B cell (primary cell): ENCODE data around the gene STXBP6. TPM values are rescaled to one million over a fixed set of nuclear protein-coding genes. Genes with fewer than 3 reads are reported as not detected.

ENCODE experiments used
- ATAC-seq: fragments of 200-7000 bp; cut with Tn5 transposase; one replicate; pipeline ENCODE4 v1.10.0; 2021; ENCODE audit warnings: low read depth, mild to moderate bottlenecking, moderate number of reproducible peaks, moderate library complexity
- CTCF ChIA-PET: fragments of 350-600 bp; sonication (Branson Sonifier 250); formaldehyde crosslinking; loops from one replicate; lab custom pipeline; 2021; ENCODE audit warnings: antibody characterized with exemption, inconsistent platforms; lab: Charles Lee
- POLR2A ChIA-PET: fragments of 350-600 bp; sonication (Branson Sonifier 250); formaldehyde crosslinking; loops from one replicate; lab custom pipeline; 2021; ENCODE audit warnings: antibody characterized with exemption; lab: Charles Lee
- DNase-seq: peaks from one replicate; pipeline ENCODE4 v3.0.0; 2013
- H2AFZ ChIP-seq: 2 replicates; pipeline ENCODE4 v1.6.1; 2012; ENCODE audit warnings: mild to moderate bottlenecking, low read depth, low read length; ENCODE audit not compliant: insufficient read depth, poor library complexity, severe bottlenecking
- H3K27ac ChIP-seq, 2 donors: 1 replicate in 1 of 2; 2 replicates in 1 of 2; pipeline ENCODE4 v1.5.1; 2012 to 2013; ENCODE audit warnings: low read length in 2 of 2, mild to moderate bottlenecking in 2 of 2, moderate library complexity in 1 of 2
- H3K27me3 ChIP-seq, 4 experiments: fragments of 200-600 bp in 1 of 4; sonication (generic) in 1 of 4; replicated peaks in 1 of 4; 1 replicate in 2 of 4; 2 replicates in 2 of 4; pipeline versions ENCODE4 v1.6.1 to v1.7.0; 2013 to 2016; ENCODE audit warnings: low read length in 3 of 4, mild to moderate bottlenecking in 2 of 4, mixed read lengths in 1 of 4, moderate library complexity in 1 of 4; ENCODE audit not compliant: insufficient read depth in 4 of 4, control insufficient read depth in 3 of 4; ENCODE audit errors: control extremely low read depth in 1 of 4
- H3K36me3 ChIP-seq, 2 experiments: replicated peaks in 1 of 2; 1 replicate in 1 of 2; 2 replicates in 1 of 2; pipeline versions ENCODE4 v1.6.1 to v1.7.1; 2013; ENCODE audit warnings: low read length in 1 of 2; ENCODE audit not compliant: insufficient read depth in 2 of 2, control insufficient read depth in 1 of 2; ENCODE audit errors: control extremely low read depth in 1 of 2, extremely low read depth in 1 of 2
- H3K4me1 ChIP-seq, 2 donors: fragments of 200-600 bp in 1 of 2; sonication (generic) in 1 of 2; 1 replicate in 1 of 2; 2 replicates in 1 of 2; pipeline versions ENCODE4 v1.5.1 to v1.6.1; 2013 to 2017; ENCODE audit warnings: low read length in 2 of 2; ENCODE audit not compliant: control insufficient read depth in 2 of 2, insufficient read depth in 2 of 2
- H3K4me2 ChIP-seq: replicated peaks from 2 replicates; pipeline ENCODE3; 2012; ENCODE audit warnings: mild to moderate bottlenecking, low read depth, low read length; ENCODE audit not compliant: poor library complexity, severe bottlenecking
- H3K4me3 ChIP-seq, 5 experiments: fragments of 200-600 bp in 1 of 5; sonication (generic) in 1 of 5; 1 replicate in 3 of 5; 2 replicates in 2 of 5; pipeline versions ENCODE4 v1.5.1 to v1.7.0; 2011 to 2016; ENCODE audit warnings: low read length in 4 of 5, mild to moderate bottlenecking in 4 of 5, low read depth in 2 of 5, control low read depth in 1 of 5, moderate library complexity in 1 of 5; ENCODE audit not compliant: insufficient read depth in 1 of 5; ENCODE audit errors: control extremely low read depth in 1 of 5, extremely low read depth in 1 of 5
- H3K79me2 ChIP-seq: fragments of 200-600 bp; sonication (generic); one replicate; pipeline ENCODE4 v1.6.0; 2016; ENCODE audit warnings: low read length; ENCODE audit not compliant: control insufficient read depth, insufficient read depth
- H3K9ac ChIP-seq: fragments of 200-600 bp; sonication (generic); 2 replicates; pipeline ENCODE4 v1.6.1; 2017; ENCODE audit warnings: mild to moderate bottlenecking, low read length, moderate library complexity
- H3K9me3 ChIP-seq, 3 donors: one replicate each; pipeline versions ENCODE4 v1.6.1 to v1.7.1; 2013; ENCODE audit warnings: low read length in 2 of 3; ENCODE audit not compliant: control insufficient read depth in 2 of 3, insufficient read depth in 1 of 3; ENCODE audit errors: control extremely low read depth in 1 of 3
- H4K20me1 ChIP-seq: 2 replicates; pipeline ENCODE4 v1.6.0; 2012; ENCODE audit warnings: mild to moderate bottlenecking, low read length; ENCODE audit not compliant: insufficient read depth, control insufficient read depth, poor library complexity, severe bottlenecking
- H3K27ac Mint-ChIP-seq: one replicate; pipeline ENCODE4 v1.8.0; 2021; ENCODE audit warnings: mixed read lengths
- H3K27me3 Mint-ChIP-seq: one replicate; pipeline ENCODE4 v1.8.0; 2021; ENCODE audit warnings: mixed read lengths
- H3K4me1 Mint-ChIP-seq: one replicate; pipeline ENCODE4 v1.8.0; 2021; ENCODE audit warnings: mixed read lengths
- H3K4me3 Mint-ChIP-seq: one replicate; pipeline ENCODE4 v1.8.0; 2021; ENCODE audit warnings: mixed read lengths
- H3K9me3 Mint-ChIP-seq: one replicate; pipeline ENCODE4 v1.8.0; 2022; ENCODE audit warnings: mixed read lengths; ENCODE audit not compliant: insufficient read depth
- CTCF ChIP-seq: fragments of 200-600 bp; IDR thresholded peaks from one replicate; pipeline ENCODE4 v1.8.0; 2022; ENCODE audit warnings: antibody characterized with exemption, mild to moderate bottlenecking
- EZH2 ChIP-seq: IDR thresholded peaks from 2 replicates; pipeline ENCODE4 v1.6.1; 2012; ENCODE audit warnings: borderline replicate concordance, low read depth, mild to moderate bottlenecking, moderate library complexity, low read length; ENCODE audit not compliant: insufficient read depth, poor library complexity, severe bottlenecking
- whole genome bisulfite sequencing: methylation state at CpG from one replicate; pipeline ENCODE4 v1.1.5; 2013; ENCODE audit warnings: missing lambda C conversion rate; ENCODE audit not compliant: insufficient coverage; 5-methylcytosine and 5-hydroxymethylcytosine counted together
- intact Hi-C: fragments of 100-400 bp; cut with micrococcal nuclease; formaldehyde crosslinking; loops from one replicate; pipeline ENCODE4 v1.10.0; 2022
- polyA plus RNA-seq: library from polyadenylated mRNA; depleted of rRNA; stranded (reverse); fragments of >200 nt; gene quantifications from 2 replicates; pipeline ENCODE4 v1.2.3, GENCODE V29; 2012
- total RNA-seq, 2 donors: library from RNA; stranded (reverse); fragments of 120-200 nt in 1 of 2; gene quantifications; 1 replicate in 1 of 2; 2 replicates in 1 of 2; pipeline versions ENCODE4 v1.2.3 to v1.2.4, GENCODE V29; 2013 to 2022

STXBP6 gene
- total and polyA plus RNA-seq, 2 donors (not counting 1 experiment from before 2014, with no cell fraction given), result 0.01 TPM; not detected in 1

GRCh38 chr14:25086821-25087396 lies 37.0 kb upstream of the STXBP6 start:
- H3K4me3 ChIP-seq, result no peak overlapping the region
- H3K79me2 ChIP-seq, result no peaks in the 10 kb centered on the region
- H3K27ac Mint-ChIP-seq, result no peak overlapping the region
- ChIA-PET POLR2A (no interaction called here), CTCF (no interaction called here)
- no peak overlapping the region for H3K4me3 Mint-ChIP-seq
- no peaks in the 10 kb centered on the region for H3K36me3 ChIP-seq
- no peak overlapping the region for H3K9ac ChIP-seq
- H3K4me1 ChIP-seq, result no peaks in the 10 kb centered on the region
- no peak overlapping the region for H3K4me2 ChIP-seq
- H4K20me1 ChIP-seq, result no peaks in the 10 kb centered on the region
- H3K27me3 Mint-ChIP-seq, result peaks cover 33% of the 10 kb centered on the region
- H3K9me3 ChIP-seq, result no peaks in the 10 kb centered on the region
- H3K4me1 Mint-ChIP-seq, result no peaks in the 10 kb centered on the region
- TF ChIP-seq CTCF (no peak), EZH2 (no peak)
- no peak for ATAC-seq
- no peak overlapping the region for H2AFZ ChIP-seq
- no peaks in the 10 kb centered on the region for H3K9me3 Mint-ChIP-seq
- WGBS, result no CpG with 5 or more reads among the region's 2 CpGs
- no peak for DNase-seq
- no peaks in the 10 kb centered on the region for H3K27me3 ChIP-seq
- H3K27ac ChIP-seq, result no peak overlapping the region
- intact Hi-C loops, result no loop called here

GRCh38 chr14:25086081-25086480 lies 36.1 kb upstream of the STXBP6 start:
- H2AFZ ChIP-seq, result no peak overlapping the region
- no peak overlapping the region for H3K9ac ChIP-seq
- ChIA-PET POLR2A (no interaction called here), CTCF (no interaction called here)
- Mint-ChIP-seq H3K4me1 (no peaks in the 10 kb centered on the region), H3K9me3 (no peaks in the 10 kb centered on the region), H3K27me3 (peaks cover 38% of the 10 kb centered on the region), H3K4me3 (no peak overlapping the region), H3K27ac (no peak overlapping the region)
- H3K79me2 ChIP-seq, result no peaks in the 10 kb centered on the region
- WGBS, result 88% methylated on average over 4 of the region's 6 CpGs
- no peaks in the 10 kb centered on the region for H3K9me3 ChIP-seq
- H3K4me3 ChIP-seq, result no peak overlapping the region
- no peaks in the 10 kb centered on the region for H3K4me1 ChIP-seq
- no peak for ATAC-seq
- intact Hi-C loops, result no loop called here
- no peak for DNase-seq
- H3K27me3 ChIP-seq, result no peaks in the 10 kb centered on the region
- H3K4me2 ChIP-seq, result no peak overlapping the region
- no peak overlapping the region for H3K27ac ChIP-seq
- TF ChIP-seq CTCF (no peak), EZH2 (no peak)
- H3K36me3 ChIP-seq, result no peaks in the 10 kb centered on the region
- H4K20me1 ChIP-seq, result no peaks in the 10 kb centered on the region
